ENCODE data around the gene MLLT11. TPM values are rescaled to one million over a fixed set of nuclear protein-coding genes. Genes with fewer than 3 reads are reported as not detected.
"Not testable (repeated sequence)": the region's sequence is repeated elsewhere in the genome, so short reads cannot be mapped to it uniquely, and the experiment has no call there.

The MLLT11 gene
- total RNA-seq, 4 donors from 2014 or later = 0.16 to 1.8 (median 1.1) TPM

DNA sequence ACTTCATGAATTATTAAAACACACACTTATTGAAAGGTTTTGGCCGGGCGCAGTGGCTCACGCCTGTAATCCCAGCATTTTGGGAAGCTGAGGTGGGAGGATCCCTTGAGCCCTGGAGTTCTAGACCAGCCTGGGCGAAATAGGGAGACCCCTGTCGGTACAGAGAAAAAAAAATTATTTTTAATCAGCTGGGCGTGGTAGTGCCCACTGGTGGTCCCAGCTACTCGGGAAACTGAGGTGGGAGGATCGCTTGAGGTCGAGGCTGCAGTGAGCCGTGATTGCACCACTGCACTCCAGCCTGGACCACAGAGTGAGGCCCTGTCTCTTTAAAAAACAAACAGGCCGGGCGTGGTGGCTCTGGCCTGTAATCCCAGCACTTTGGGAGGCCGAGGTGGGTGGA, 12.0 kb downstream of the MLLT11 start:
- WGBS, 2 donors (ENCODE audit: low coverage in 1 of 2) = 67 to 83% methylated on average over 6 to 11 of the region's 13 CpGs
- Histone ChIP-seq H3K27ac (peak overlapping the region in 3 of 4 donors; percentile 96 to 100 (median 99)), H3K36me3 (peaks cover 0 to 22% of the 10 kb centered on the region in 2 donors), H3K27me3 (no peaks in the 10 kb centered on the region), H3K4me1 (peaks cover 0 to 25% (median 0%) of the 10 kb centered on the region in 3 donors), H3K4me3 (no peak overlapping the region), H3K9me3 (no peaks in the 10 kb centered on the region)
- TF ChIP-seq EP300 (IDR thresholded peaks at IDR 0.05) (no peak), POLR2A (IDR thresholded peaks at IDR 0.05) (no peak), POLR2AphosphoS5 (IDR thresholded peaks at IDR 0.05) (no peak)
- TF ChIP-seq, protein P1, sequence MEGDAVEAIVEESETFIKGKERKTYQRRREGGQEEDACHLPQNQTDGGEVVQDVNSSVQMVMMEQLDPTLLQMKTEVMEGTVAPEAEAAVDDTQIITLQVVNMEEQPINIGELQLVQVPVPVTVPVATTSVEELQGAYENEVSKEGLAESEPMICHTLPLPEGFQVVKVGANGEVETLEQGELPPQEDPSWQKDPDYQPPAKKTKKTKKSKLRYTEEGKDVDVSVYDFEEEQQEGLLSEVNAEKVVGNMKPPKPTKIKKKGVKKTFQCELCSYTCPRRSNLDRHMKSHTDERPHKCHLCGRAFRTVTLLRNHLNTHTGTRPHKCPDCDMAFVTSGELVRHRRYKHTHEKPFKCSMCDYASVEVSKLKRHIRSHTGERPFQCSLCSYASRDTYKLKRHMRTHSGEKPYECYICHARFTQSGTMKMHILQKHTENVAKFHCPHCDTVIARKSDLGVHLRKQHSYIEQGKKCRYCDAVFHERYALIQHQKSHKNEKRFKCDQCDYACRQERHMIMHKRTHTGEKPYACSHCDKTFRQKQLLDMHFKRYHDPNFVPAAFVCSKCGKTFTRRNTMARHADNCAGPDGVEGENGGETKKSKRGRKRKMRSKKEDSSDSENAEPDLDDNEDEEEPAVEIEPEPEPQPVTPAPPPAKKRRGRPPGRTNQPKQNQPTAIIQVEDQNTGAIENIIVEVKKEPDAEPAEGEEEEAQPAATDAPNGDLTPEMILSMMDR (IDR thresholded peaks at IDR 0.05) = no peak
- no peak for ATAC-seq

DNA sequence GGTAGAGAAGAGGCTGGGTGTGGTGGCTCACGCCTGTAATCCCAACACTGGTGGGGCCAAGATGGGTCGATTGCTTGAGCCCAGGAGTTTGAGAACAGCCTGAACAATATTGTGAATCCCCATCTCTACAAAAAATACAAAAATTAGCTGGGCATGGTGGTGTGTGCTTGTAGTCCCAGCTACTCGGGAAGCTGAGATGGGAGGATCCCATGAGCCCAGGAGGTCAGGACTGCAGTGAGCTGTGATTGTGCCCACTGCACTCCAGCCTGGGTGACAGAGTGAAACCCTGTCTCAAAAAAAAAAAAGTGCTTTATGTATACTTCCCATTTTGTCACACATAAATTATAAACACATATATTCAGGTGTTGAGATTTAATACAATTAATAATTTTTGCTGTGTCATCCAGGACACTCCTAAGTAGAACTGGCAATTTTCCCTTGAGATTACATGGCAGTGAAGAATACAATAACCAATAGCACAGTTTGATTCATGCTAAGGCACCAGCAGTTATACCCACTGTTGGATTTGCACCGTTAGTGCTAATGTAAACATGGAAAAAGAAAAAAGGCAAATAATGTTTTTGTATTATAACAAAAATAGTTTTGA, 25.9 kb downstream of the MLLT11 start:
- Histone ChIP-seq H3K27ac (no peak overlapping the region), H3K4me3 (no peak overlapping the region), H3K4me1 (peaks cover 0 to 4% (median 0%) of the 10 kb centered on the region in 3 donors), H3K9me3 (no peaks in the 10 kb centered on the region), H3K27me3 (no peaks in the 10 kb centered on the region), H3K36me3 (peaks cover 0 to 14% of the 10 kb centered on the region in 2 donors)
- TF ChIP-seq EP300 (IDR thresholded peaks at IDR 0.05) (no peak), POLR2AphosphoS5 (IDR thresholded peaks at IDR 0.05) (no peak), POLR2A (IDR thresholded peaks at IDR 0.05) (no peak)
- TF ChIP-seq, protein P1 (IDR thresholded peaks at IDR 0.05) = no peak
- 64 to 71% methylated on average over 3 to 4 of the region's 4 CpGs for WGBS, 2 donors (ENCODE audit: low coverage in 1 of 2)
- ATAC-seq = no peak

GRCh38 chr1:151097426-151097825, 37.2 kb downstream of the MLLT11 start:
- not testable (repeated sequence) for H3K27me3 ChIP-seq, H3K9me3 ChIP-seq, H3K4me3 ChIP-seq, H3K27ac ChIP-seq, H3K4me1 ChIP-seq, ATAC-seq
- H3K36me3 ChIP-seq = peaks cover 0 to 33% of the 10 kb centered on the region in 2 donors
- WGBS, 2 donors (ENCODE audit: low coverage in 1 of 2) = 86% methylated on average over 4 of the region's 6 CpGs; no CpG with 5 or more reads in 1 of the 2 donors

DNA sequence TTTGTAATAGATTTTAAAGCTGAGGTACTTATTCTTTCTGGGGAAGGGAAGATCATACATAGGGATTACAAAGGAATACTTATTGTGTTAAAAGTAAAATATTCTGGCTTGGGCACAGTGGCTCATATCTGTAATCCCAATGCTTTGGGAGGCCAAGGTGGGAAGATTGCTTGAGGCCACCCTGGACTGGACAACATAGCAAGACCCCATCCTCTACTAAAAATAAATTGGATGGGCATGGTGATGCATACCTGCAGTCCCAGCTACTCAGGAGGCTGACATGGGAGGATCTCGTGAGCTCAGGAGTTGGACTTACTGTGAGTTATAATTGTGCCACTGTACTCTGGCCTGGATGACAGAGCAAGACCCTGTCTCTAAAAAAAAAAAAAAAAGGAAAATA, 37.9 kb downstream of the MLLT11 start:
- Histone ChIP-seq H3K4me1 (no peaks in the 10 kb centered on the region), H3K4me3 (no peak overlapping the region), H3K9me3 (no peaks in the 10 kb centered on the region), H3K27ac (no peak overlapping the region), H3K36me3 (peaks cover 0 to 34% of the 10 kb centered on the region in 2 donors), H3K27me3 (no peaks in the 10 kb centered on the region)
- ATAC-seq = no peak
- WGBS, 2 donors (ENCODE audit: low coverage in 1 of 2) = 88 to 100% methylated on average over 1 of the region's 1 CpG
- TF ChIP-seq EP300 (IDR thresholded peaks at IDR 0.05) (no peak), POLR2AphosphoS5 (IDR thresholded peaks at IDR 0.05) (no peak), POLR2A (IDR thresholded peaks at IDR 0.05) (no peak)
- TF ChIP-seq, protein P1 (IDR thresholded peaks at IDR 0.05) = no peak

- no peak for ATAC-seq
- peaks cover 0 to 67% of the 10 kb centered on the region in 2 donors for H3K36me3 ChIP-seq
These were observed 44.4 kb downstream of the MLLT11 start for GRCh38 chr1:151104630-151105029.

More at GRCh38 chr1:151104630-151105029, 44.4 kb downstream of the MLLT11 start:
- Histone ChIP-seq H3K27ac (no peak overlapping the region), H3K4me3 (no peak overlapping the region), H3K4me1 (no peaks in the 10 kb centered on the region), H3K27me3 (no peaks in the 10 kb centered on the region), H3K9me3 (no peaks in the 10 kb centered on the region)
- TF ChIP-seq, protein P1 (IDR thresholded peaks at IDR 0.05) = no peak
- TF ChIP-seq POLR2AphosphoS5 (IDR thresholded peaks at IDR 0.05) (no peak), POLR2A (IDR thresholded peaks at IDR 0.05) (no peak), EP300 (IDR thresholded peaks at IDR 0.05) (no peak)

Measured in gastroesophageal sphincter (tissue), 4 donors.